HCT116 (cell line): Measurements from ENCODE around the gene ENOX1.

Experiments
- CBX3 ChIP-seq: IDR thresholded peaks from 2 replicates; pipeline ENCODE4 v1.6.1; 2012; ENCODE audit warnings: low read depth
- CEBPB ChIP-seq: IDR thresholded peaks from 2 replicates; pipeline ENCODE4 v1.6.1; 2012; ENCODE audit warnings: low read depth
- EGR1 ChIP-seq: IDR thresholded peaks from 2 replicates; pipeline ENCODE4 v1.6.1; 2012; ENCODE audit warnings: low read depth
- EZH2phosphoT487 ChIP-seq: fragments of 200-600 bp; IDR thresholded peaks from 2 replicates; pipeline ENCODE4 v1.6.1; 2018; ENCODE audit warnings: antibody characterized with exemption, borderline replicate concordance
- JUND ChIP-seq: IDR thresholded peaks from 2 replicates; pipeline ENCODE4 v1.6.1; 2012
- POLR2A ChIP-seq: IDR thresholded peaks from 2 replicates; pipeline ENCODE4 v1.7.0; 2011; ENCODE audit warnings: borderline replicate concordance; ENCODE audit not compliant: insufficient read depth, insufficient read length; ENCODE audit errors: extremely low read depth
- POLR2AphosphoS5 ChIP-seq: IDR thresholded peaks from 2 replicates; pipeline ENCODE4 v1.6.1; 2011; ENCODE audit warnings: mild to moderate bottlenecking, low read depth, low read length, moderate library complexity
- RAD21 ChIP-seq: IDR thresholded peaks from 2 replicates; pipeline ENCODE4 v1.6.1; 2012; ENCODE audit warnings: low read depth, mild to moderate bottlenecking
- REST ChIP-seq: IDR thresholded peaks from 2 replicates; pipeline ENCODE4 v1.6.1; 2012; ENCODE audit warnings: low read depth
- SRF ChIP-seq: IDR thresholded peaks from 2 replicates; pipeline ENCODE4 v1.6.1; 2012; ENCODE audit warnings: low read depth
- TF ChIP-seq, protein P1 (sequence below): IDR thresholded peaks from 2 replicates; pipeline ENCODE4 v1.6.1; 2012
- TF ChIP-seq, protein P2 (sequence below), 3 experiments: fragments of 200-600 bp in 1 of 3; sonication (generic) in 1 of 3; IDR thresholded peaks in 2 of 3; conservative IDR thresholded peaks in 1 of 3; 2 replicates each; pipeline ENCODE4 v1.5.1; 2012 to 2017; ENCODE audit warnings: low read depth in 2 of 3, low read length in 2 of 3, antibody characterized with exemption in 1 of 3, borderline replicate concordance in 1 of 3, control low read depth in 1 of 3, mild to moderate bottlenecking in 1 of 3, mixed read lengths in 1 of 3, mixed run types in 1 of 3, moderate library complexity in 1 of 3; ENCODE audit not compliant: insufficient read depth in 1 of 3

DNA sequence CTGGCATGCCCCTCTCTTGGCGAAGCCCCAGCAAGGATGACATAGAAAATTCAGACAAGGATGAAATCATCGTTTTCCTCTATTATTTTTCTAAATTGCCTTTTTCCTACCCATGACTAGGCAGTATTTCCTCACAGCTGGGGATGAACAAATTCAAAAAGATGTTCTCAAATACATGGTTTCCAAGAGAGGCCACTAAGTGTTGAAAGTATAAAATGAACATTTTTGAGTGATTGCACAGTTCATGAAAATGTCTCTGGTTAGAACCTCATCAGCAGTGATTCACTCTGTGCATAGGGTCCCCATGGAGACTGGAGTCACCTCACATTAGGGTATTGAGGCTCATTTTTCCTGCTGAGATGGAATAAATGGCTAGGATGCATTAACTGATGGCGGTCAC is 389.7 kb downstream of the ENOX1 start:
- TF ChIP-seq, protein P1, sequence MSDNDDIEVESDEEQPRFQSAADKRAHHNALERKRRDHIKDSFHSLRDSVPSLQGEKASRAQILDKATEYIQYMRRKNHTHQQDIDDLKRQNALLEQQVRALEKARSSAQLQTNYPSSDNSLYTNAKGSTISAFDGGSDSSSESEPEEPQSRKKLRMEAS: no peak
- TF ChIP-seq REST (no peak), JUND (no peak), POLR2AphosphoS5 (no peak), CEBPB (no peak), POLR2A (no peak), SRF (no peak), RAD21 (no peak), EZH2phosphoT487 (no peak), CBX3 (no peak), EGR1 (no peak)
- TF ChIP-seq, protein P2, sequence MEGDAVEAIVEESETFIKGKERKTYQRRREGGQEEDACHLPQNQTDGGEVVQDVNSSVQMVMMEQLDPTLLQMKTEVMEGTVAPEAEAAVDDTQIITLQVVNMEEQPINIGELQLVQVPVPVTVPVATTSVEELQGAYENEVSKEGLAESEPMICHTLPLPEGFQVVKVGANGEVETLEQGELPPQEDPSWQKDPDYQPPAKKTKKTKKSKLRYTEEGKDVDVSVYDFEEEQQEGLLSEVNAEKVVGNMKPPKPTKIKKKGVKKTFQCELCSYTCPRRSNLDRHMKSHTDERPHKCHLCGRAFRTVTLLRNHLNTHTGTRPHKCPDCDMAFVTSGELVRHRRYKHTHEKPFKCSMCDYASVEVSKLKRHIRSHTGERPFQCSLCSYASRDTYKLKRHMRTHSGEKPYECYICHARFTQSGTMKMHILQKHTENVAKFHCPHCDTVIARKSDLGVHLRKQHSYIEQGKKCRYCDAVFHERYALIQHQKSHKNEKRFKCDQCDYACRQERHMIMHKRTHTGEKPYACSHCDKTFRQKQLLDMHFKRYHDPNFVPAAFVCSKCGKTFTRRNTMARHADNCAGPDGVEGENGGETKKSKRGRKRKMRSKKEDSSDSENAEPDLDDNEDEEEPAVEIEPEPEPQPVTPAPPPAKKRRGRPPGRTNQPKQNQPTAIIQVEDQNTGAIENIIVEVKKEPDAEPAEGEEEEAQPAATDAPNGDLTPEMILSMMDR (IDR thresholded peaks at IDR 0.05 in 2 of 3, conservative IDR thresholded peaks at IDR 0.05 in 1 of 3; ENCODE audit: borderline replicate concordance in 1 of 3, insufficient read depth in 1 of 3, low read depth in 2 of 3, low read length in 2 of 3): no peak
